ENCODE data around the gene CYTH1.
"Not testable (repeated sequence)": the region's sequence is repeated elsewhere in the genome, so short reads cannot be mapped to it uniquely, and the experiment has no call there.

The CYTH1 gene

DNA sequence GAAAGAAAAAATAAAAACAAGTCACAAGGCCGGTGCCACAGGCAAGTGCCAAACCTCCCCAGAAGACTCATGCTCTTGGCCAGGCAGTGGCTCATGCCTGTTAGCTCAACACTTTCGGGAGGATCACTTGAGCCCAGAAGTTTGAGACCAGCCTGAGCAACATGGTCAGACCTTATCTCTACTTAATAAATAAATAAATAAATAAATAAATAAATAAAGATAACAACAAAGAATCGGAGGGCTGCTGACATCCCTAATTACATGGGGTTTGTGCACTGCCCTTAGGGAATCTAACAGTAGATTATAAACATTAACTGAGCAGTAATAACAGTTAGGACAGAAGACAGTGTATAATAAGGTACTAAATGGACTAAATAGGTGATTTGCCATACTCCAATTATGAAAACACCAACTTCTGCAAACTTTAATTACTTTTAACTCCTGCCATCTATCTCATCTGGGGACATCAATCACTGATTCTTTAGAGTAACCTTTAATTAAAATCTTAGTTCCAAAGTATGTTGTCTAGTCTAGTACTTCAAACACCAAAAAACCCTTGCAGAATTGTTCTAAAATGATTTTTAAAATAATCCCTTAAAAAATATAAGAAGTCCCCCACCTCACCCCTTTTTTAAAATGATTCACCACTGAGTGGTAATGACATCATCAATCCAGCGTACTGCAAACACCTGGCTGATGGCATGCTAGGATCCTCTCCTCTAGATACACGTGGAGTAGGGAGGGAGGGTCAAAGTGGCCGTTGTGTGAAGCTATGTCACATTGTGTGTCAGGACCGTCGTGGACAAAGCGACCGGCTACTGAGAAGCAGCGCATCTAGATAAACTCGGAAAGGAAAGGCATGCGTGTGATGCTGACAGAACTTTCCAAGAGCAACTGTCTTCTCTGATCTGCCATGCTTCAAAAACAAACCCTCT lies 28.5 kb downstream of the CYTH1 start:
- peak overlapping the region; percentile 61 for H3K4me3 Mint-ChIP-seq
- H3K9me3 Mint-ChIP-seq = no peaks in the 10 kb centered on the region
- peak; percentile 56 for DNase-seq
- CTCF ChIA-PET = no interaction called here
- no peaks in the 10 kb centered on the region for H3K27me3 Mint-ChIP-seq
- peak overlapping the region; percentile 89 for H3K27ac Mint-ChIP-seq
- H3K36me3 Mint-ChIP-seq = peaks cover 39% of the 10 kb centered on the region
- peaks cover 94% of the 10 kb centered on the region for H3K4me1 Mint-ChIP-seq

GRCh38 chr17:78751447-78752161 lies 30.5 kb downstream of the CYTH1 start:
- CTCF ChIA-PET = interaction anchor here (1.9 to 3.5 kb wide), 2 partner anchors 12 to 16 kb away, joined by 6 to 21 read pairs; no protein-coding TSS in a partner anchor
- H3K4me1 Mint-ChIP-seq = peaks cover 93% of the 10 kb centered on the region
- H3K27me3 Mint-ChIP-seq = no peaks in the 10 kb centered on the region
- peaks cover 38% of the 10 kb centered on the region for H3K36me3 Mint-ChIP-seq
- peak; percentile 14 for DNase-seq
- H3K27ac Mint-ChIP-seq = peak overlapping the region; percentile 90
- peak overlapping the region; percentile 6 for H3K4me3 Mint-ChIP-seq
- no peaks in the 10 kb centered on the region for H3K9me3 Mint-ChIP-seq

GRCh38 chr17:78751000-78751399 lies 31.1 kb downstream of the CYTH1 start:
- not testable (repeated sequence) for H3K27me3 Mint-ChIP-seq

GRCh38 chr17:78748730-78749317 lies 33.2 kb downstream of the CYTH1 start:
- Mint-ChIP-seq H3K27ac (peak overlapping the region; percentile 91), H3K36me3 (peaks cover 46% of the 10 kb centered on the region), H3K4me3 (peak overlapping the region; percentile 72), H3K4me1 (peaks cover 96% of the 10 kb centered on the region), H3K27me3 (no peaks in the 10 kb centered on the region), H3K9me3 (no peaks in the 10 kb centered on the region)
- CTCF ChIA-PET = interaction anchor here (0.6 to 3.5 kb wide), 10 partner anchors 8 to 31 kb away, joined by 3 to 21 read pairs (median 4); no protein-coding TSS in a partner anchor
- DNase-seq = peak; percentile 90

More at GRCh38 chr17:78751000-78751399, 31.1 kb downstream of the CYTH1 start:
- not testable (repeated sequence) for H3K9me3 Mint-ChIP-seq, H3K4me3 Mint-ChIP-seq
- Mint-ChIP-seq H3K36me3 (peaks cover 38% of the 10 kb centered on the region), H3K27ac (peak overlapping the region; percentile 90), H3K4me1 (peaks cover 93% of the 10 kb centered on the region)
- CTCF ChIA-PET = interaction anchor here (1.9 to 3.5 kb wide), 2 partner anchors 12 to 17 kb away, joined by 6 to 21 read pairs; no protein-coding TSS in a partner anchor
- DNase-seq = peak; percentile 18

DNA sequence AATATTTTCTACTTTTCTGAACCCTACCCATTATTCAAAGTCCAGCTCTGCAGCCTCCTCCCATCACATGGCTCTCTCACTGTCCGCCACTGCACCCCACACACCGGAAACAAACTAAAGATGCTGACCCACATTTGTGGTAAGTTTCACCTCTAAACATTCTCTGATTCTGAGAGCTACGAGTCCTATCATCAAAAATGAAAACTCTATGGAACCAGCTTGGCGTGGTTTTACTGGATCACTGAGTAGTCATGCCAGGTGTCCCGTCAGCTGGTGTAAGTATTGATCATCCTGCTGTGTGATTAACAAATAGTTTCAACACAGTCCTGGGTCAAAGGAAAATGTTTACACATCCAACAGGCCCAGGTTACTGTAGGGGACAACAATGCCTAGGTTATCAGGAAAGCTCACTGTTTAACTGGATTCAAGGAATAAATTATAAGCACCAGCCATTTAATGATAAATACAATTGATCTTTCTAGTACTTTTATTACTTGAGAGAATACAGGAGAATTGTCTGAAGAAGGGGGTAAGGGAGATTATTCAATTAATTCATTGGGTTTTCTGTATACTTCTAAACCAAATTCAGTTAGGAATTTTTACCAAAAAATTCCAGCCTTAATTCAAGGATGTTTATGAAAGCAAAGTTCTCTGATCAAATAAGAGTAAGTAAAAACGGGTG lies 33.9 kb downstream of the CYTH1 start:
- Mint-ChIP-seq H3K27ac (peak overlapping the region; percentile 91), H3K4me1 (peaks cover 98% of the 10 kb centered on the region), H3K9me3 (no peaks in the 10 kb centered on the region), H3K36me3 (peaks cover 51% of the 10 kb centered on the region), H3K27me3 (no peaks in the 10 kb centered on the region), H3K4me3 (peak overlapping the region; percentile 72)
- peak; percentile 69 for DNase-seq
- CTCF ChIA-PET = interaction anchor here (0.6 to 2.6 kb wide), 11 partner anchors 9 to 40 kb away, joined by 3 to 10 read pairs (median 4); no protein-coding TSS in a partner anchor

DNA sequence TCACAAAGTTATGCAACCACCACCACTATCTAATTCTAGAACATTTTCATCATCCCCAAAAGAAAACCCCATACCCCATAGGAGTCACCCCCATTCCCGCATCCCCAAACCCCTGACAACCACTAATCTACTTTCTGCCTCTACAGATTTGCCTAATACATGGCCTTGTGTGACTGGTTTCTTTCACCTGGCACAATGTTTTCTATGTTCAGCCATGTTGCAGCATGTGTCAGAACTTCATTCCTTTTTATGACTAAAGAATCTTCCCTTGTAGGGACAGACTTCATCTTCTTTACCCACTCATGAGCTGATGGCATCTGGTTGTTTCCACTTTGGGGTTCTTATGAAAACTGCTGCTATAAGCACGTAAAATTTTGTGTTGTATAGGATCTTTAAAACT lies 34.6 kb downstream of the CYTH1 start:
- H3K36me3 Mint-ChIP-seq = peaks cover 51% of the 10 kb centered on the region
- peak; percentile 22 for DNase-seq
- H3K4me3 Mint-ChIP-seq = peak overlapping the region; percentile 72
- H3K27ac Mint-ChIP-seq = peak overlapping the region; percentile 91
- CTCF ChIA-PET = interaction anchor here (0.8 to 2.6 kb wide), 10 partner anchors 10 to 39 kb away, joined by 3 to 10 read pairs (median 4); no protein-coding TSS in a partner anchor
- no peaks in the 10 kb centered on the region for H3K9me3 Mint-ChIP-seq
- peaks cover 97% of the 10 kb centered on the region for H3K4me1 Mint-ChIP-seq
- H3K27me3 Mint-ChIP-seq = no peaks in the 10 kb centered on the region

- peak overlapping the region; percentile 91 for H3K27ac Mint-ChIP-seq
- H3K4me3 Mint-ChIP-seq = peak overlapping the region; percentile 72
- no peak for DNase-seq
- H3K27me3 Mint-ChIP-seq = no peaks in the 10 kb centered on the region
- CTCF ChIA-PET = interaction anchor here (0.9 to 2.3 kb wide), 4 partner anchors 10 to 43 kb away, joined by 3 to 6 read pairs (median 4); no protein-coding TSS in a partner anchor
- no peaks in the 10 kb centered on the region for H3K9me3 Mint-ChIP-seq
- peaks cover 97% of the 10 kb centered on the region for H3K4me1 Mint-ChIP-seq
- peaks cover 49% of the 10 kb centered on the region for H3K36me3 Mint-ChIP-seq
These were observed 35.2 kb downstream of the CYTH1 start for GRCh38 chr17:78746949-78747269.

GRCh38 chr17:78746263-78746948 lies 35.7 kb downstream of the CYTH1 start:
- no peaks in the 10 kb centered on the region for H3K9me3 Mint-ChIP-seq
- H3K4me3 Mint-ChIP-seq = peak overlapping the region; percentile 22
- H3K4me1 Mint-ChIP-seq = peaks cover 97% of the 10 kb centered on the region
- peak overlapping the region; percentile 83 for H3K27ac Mint-ChIP-seq
- H3K36me3 Mint-ChIP-seq = peaks cover 51% of the 10 kb centered on the region
- peak; percentile 20 for DNase-seq
- CTCF ChIA-PET = interaction anchor here (0.9 to 2.3 kb wide), 4 partner anchors 10 to 44 kb away, joined by 3 to 6 read pairs (median 4); no protein-coding TSS in a partner anchor
- no peaks in the 10 kb centered on the region for H3K27me3 Mint-ChIP-seq

DNA sequence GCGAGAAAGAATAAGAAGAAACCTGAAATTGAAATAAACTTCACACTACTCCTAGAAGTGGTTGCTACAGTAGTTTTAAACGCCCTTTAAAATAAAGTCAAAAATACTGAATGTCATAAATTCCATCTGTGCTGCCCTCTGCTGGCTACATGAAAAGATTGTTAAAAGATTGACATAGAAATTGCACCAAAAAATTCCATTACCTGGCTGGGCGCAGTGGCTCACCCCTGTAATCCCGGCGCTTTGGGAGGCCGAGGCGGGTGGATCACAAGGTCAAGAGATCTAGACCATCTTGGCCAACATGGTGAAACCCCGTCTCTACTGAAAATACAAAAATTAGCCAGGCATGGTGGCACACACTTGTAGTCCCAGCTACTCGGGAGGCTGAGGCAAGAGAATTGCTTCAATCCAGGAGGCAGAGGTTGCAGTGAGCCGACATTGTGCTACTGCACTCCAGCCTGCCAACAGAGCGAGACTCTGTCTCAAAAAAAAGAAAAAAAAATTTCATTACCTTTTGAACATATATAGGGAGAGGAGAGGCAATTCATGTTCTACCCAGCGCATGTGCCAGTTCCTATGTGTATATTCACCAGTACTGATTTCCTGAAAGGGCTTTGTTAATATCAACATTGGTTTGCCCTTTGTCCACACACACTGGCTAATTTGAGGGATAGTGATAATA lies 36.5 kb downstream of the CYTH1 start:
- CTCF ChIA-PET = interaction anchor here (1.2 to 2.3 kb wide), 2 partner anchors 9 to 37 kb away, joined by 3 to 6 read pairs; no protein-coding TSS in a partner anchor
- H3K27ac Mint-ChIP-seq = peak overlapping the region; percentile 83
- peak; percentile 62 for DNase-seq
- no peaks in the 10 kb centered on the region for H3K9me3 Mint-ChIP-seq
- H3K4me3 Mint-ChIP-seq = peak overlapping the region; percentile 43
- no peaks in the 10 kb centered on the region for H3K27me3 Mint-ChIP-seq
- H3K36me3 Mint-ChIP-seq = peaks cover 49% of the 10 kb centered on the region
- peaks cover 97% of the 10 kb centered on the region for H3K4me1 Mint-ChIP-seq

DNA sequence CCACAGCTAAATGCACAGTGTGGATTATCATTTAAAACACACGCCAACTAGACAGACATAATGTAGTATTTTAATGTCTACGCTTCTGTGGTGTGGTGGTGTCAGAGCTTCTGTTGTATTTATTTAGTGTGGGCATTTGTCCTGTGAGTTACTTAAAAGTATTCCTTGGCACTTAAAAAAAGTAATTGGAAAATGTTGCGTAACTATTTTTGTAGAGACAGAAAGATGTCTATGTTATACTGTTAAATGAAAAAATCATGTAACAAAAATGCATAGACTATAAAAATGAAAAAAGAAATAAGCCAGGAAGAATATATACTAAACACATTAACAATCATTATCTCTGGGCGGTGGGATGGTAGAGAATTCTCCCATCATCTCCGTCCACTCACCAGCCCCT lies 39.2 kb downstream of the CYTH1 start:
- CTCF ChIA-PET = interaction anchor here (1.1 to 1.8 kb wide), 5 partner anchors 16 to 35 kb away, joined by 3 to 5 read pairs (median 3); no protein-coding TSS in a partner anchor
- Mint-ChIP-seq H3K27me3 (no peaks in the 10 kb centered on the region), H3K4me1 (peaks cover 99% of the 10 kb centered on the region), H3K4me3 (no peak overlapping the region), H3K36me3 (peaks cover 59% of the 10 kb centered on the region), H3K9me3 (no peaks in the 10 kb centered on the region), H3K27ac (peak overlapping the region; percentile 46)
- DNase-seq = no peak

DNA sequence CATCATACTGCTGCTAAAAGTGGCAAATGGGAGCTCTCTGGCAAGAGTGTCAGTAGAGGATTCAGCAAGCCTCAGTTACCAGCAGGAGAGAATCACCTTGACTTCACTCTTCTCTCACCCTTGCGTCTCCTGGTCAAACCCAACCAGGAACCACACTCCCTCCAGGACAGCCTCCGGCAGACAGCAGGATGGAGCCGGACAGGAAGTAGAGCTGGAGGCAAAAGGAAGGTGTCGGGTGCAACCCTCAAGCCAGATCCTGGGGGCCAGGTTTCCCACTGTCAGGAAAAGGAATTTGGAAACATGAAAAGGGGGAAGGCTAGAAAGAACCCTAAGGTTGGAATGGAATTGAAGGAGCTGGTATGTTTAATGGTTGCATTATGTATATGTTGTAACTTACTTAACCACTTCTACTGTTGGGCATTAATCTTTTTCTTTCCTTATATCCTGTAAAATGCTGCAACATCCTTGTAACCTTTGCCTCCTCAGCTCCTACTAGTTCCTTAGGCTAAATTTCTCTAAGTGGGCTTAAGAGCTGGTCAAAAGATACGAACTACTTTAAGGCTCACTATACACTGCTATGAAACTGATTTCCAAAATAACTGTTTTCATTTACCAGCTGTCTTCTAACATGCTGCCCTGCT lies 40.3 kb downstream of the CYTH1 start:
- peaks cover 59% of the 10 kb centered on the region for H3K36me3 Mint-ChIP-seq
- peak overlapping the region; percentile 82 for H3K27ac Mint-ChIP-seq
- peak overlapping the region; percentile 53 for H3K4me3 Mint-ChIP-seq
- H3K4me1 Mint-ChIP-seq = peaks cover 99% of the 10 kb centered on the region
- CTCF ChIA-PET = interaction anchor here (0.6 to 1.8 kb wide), 6 partner anchors 15 to 542 kb away, joined by 3 to 5 read pairs (median 4); no protein-coding TSS in a partner anchor
- peak; percentile 23 for DNase-seq
- H3K9me3 Mint-ChIP-seq = no peaks in the 10 kb centered on the region
- no peaks in the 10 kb centered on the region for H3K27me3 Mint-ChIP-seq
